GM12891 (cell line): ENCODE data around the gene RMRP.
"Not testable (repeated sequence)": the region's sequence is repeated elsewhere in the genome, so short reads cannot be mapped to it uniquely, and the experiment has no call there.

Experiments used
- DNase-seq: peaks from one replicate; pipeline ENCODE4 v3.0.0; 2011; ENCODE audit warnings: low spot score; ENCODE audit not compliant: insufficient read length
- FAIRE-seq: peaks from 2 replicates; lab custom pipeline; 2011; peaks lifted over from hg19 to GRCh38; lab: Jason Lieb, UNC
- PAX5 ChIP-seq: IDR thresholded peaks from 2 replicates; pipeline ENCODE4 v1.6.1; 2011; ENCODE audit warnings: low read length, moderate library complexity, mild to moderate bottlenecking; ENCODE audit not compliant: insufficient read depth, severe bottlenecking
- POLR2A ChIP-seq: IDR thresholded peaks from 2 replicates; pipeline ENCODE4 v1.6.1; 2011; ENCODE audit warnings: low read depth, low read length, control low read depth
- POLR2AphosphoS5 ChIP-seq: IDR thresholded peaks from 2 replicates; pipeline ENCODE4 v1.6.1; 2011; ENCODE audit warnings: low read depth, low read length, control low read depth
- POU2F2 ChIP-seq: IDR thresholded peaks from 2 replicates; pipeline ENCODE4 v1.6.1; 2011; ENCODE audit warnings: low read depth, mild to moderate bottlenecking, control low read depth, low read length, moderate library complexity
- SPI1 ChIP-seq: IDR thresholded peaks from 2 replicates; pipeline ENCODE4 v1.6.1; 2011; ENCODE audit warnings: low read depth, low read length, control low read depth
- TAF1 ChIP-seq: IDR thresholded peaks from 2 replicates; pipeline ENCODE4 v1.6.1; 2011; ENCODE audit warnings: low read depth, low read length, control low read depth

RMRP gene

DNA sequence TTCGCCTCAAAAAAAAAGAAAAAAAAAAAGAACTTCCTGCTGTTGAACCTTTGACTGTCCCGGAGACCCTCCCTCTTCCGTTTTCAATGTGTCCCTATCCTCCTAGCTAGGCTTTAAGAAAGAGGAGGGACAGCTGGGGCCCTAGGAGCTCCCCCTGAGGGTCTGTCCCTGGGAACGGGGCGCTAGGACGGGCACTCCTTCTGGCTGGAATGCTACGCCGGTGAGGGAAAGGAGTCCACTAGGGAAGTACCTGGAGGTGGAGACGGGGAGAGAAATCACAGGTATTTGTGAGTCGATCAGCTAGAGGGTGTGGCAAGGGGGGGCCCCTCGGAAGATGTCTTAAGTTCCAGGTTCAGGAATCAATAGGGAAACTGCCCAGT is 11.7 kb downstream of the RMRP start:
- DNase-seq (no peak), FAIRE-seq (peak; percentile 5)
- TF ChIP-seq POLR2A (no peak), POU2F2 (no peak), PAX5 (no peak), SPI1 (no peak), POLR2AphosphoS5 (no peak), TAF1 (no peak)

DNA sequence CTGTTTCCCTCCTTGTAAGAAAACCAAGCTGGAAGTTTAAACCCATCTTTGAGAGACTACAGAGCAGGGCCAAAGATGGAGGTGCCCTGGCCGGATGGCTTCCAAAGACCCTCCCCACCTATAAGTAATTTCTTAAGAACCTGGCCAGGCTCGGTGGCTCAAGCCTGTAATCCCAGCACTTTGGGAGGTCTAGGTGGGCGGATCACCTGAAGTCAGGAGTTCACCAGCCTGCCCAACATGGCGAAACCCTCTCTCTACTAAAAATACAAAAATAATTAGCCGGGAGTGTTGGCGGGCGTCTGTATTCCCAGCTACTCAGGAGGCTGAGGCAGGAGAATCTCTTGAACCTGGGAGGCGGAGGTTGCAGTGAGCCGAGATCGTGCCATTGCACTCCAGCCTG is 12.1 kb downstream of the RMRP start:
- DNase-seq, FAIRE-seq: not testable (repeated sequence)

DNA sequence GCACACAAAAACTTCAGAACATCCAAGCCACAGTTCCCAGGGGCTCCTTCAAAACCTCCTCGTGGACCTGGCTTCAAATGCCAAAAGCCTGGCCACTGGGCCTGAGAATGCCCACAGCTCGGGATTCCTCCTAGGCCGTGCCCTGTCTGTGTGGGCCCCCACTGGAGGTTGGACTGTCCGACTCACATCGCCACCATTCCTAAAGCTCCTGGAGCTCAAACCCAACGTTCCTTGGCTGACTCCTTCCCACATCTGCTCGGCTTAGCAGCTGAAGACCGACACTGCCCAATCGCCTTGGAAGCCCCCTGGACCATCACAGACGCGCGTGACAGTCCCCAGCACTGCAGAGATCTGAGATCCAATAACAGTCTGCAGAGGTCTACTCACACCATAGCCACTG is 14.8 kb downstream of the RMRP start:
- FAIRE-seq (no peak), DNase-seq (no peak)
- TF ChIP-seq TAF1 (no peak), PAX5 (no peak), POLR2A (no peak)

DNA sequence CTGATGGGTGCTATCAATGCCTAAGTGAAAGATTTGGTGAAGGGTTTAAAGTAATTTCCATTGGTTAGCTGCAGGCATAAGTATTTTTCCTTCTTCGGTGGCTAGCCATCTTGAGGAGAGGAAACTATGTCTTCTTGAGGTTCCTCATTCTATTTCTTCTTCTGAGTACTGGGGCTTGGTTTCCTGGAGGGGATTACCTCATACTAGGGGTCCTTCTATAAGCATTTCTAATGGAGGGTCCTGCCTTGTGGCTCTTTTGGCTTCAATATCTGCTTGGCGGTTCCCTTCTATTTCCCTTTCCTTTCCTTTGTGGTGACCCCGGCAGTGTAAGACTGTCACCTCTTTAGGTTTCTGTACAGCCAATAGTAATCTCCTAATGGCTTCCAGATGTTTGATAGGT is 16.3 kb downstream of the RMRP start:
- DNase-seq, FAIRE-seq: not testable (repeated sequence)

DNA sequence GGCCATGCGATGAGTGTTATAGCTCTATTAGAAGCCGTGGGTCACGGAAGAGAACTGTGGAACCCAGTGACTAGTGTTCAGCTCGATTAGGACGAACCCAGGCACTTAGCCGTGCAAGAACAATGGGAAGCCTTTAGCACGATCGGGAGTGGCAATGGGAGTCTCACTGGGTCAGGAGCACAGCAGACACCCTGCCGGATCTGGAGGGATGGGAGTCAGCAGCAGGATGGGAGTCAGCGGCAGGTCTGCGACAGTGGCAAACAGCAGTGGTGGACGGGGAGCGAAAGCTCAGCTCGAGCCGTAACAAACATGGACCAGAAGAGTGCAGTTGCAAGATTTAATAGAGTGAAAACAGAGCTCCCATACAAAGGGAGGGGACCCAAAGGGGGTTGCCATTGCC is 17.4 kb downstream of the RMRP start:
- not testable (repeated sequence) for FAIRE-seq

DNA sequence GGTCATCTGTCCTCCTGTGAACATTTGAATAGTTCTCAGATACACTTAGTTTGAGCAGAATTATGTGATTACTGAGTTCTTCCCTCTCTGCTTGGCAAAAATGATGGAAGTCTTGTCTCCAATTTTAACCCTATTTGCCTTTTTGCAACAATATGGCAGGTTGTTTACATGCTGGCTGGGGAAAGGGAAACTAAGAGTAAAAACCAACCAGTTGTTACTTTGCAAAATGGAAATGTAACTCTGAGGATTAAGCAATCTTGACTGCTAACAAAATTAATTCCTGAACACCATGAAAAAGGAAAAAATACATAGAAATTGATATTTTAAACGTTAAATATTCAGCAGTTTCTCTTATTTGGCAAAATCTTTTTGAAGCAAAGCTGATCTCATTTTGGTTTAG is 18.2 kb downstream of the RMRP start:
- DNase-seq = no peak
- FAIRE-seq = no peak
- TF ChIP-seq POLR2A (no peak), PAX5 (no peak), POU2F2 (no peak), TAF1 (no peak), SPI1 (no peak), POLR2AphosphoS5 (no peak)

More for the DNA sequence above, 17.4 kb downstream of the RMRP start:
- not testable (repeated sequence) for DNase-seq

DNA sequence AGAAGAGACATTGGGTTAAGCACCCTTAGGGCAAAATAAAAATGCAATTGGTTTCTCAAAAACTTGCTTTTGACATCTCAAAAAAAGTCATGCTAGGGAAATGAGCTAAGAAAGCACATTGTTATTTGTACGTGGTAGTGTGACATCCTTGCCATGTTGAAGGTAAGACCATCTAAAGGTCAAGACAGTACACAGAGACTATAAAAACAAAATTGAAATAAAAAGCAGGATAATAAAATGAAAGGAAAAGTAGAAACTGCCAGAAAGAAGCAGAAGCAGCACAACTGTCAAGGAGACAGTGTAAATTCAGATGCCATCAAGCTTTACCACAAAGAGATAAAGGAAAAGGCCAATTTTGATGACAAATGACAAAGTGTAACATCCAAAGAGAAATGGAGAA is 18.6 kb downstream of the RMRP start:
- not testable (repeated sequence) for DNase-seq
- peak; percentile 82 for FAIRE-seq

DNA sequence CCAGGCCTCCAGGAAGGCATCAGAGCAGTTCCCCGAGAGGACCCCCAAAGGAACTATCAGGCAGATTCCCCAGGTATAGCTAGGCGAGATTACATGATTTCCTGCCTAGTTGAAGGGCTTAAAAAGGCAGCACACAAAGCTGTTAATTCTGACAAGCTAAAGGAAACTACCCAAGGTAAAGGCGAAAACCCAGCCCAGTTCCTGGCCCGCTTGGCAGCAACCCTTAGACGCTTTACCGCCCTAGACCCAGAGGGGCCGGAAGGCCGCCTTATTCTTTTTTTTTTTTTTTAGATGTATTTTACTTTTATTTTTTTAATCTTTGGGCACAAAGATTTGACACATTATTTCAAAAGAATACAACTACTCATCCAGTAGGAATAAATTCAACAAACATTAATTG is 19.1 kb downstream of the RMRP start:
- FAIRE-seq, DNase-seq: not testable (repeated sequence)

DNA sequence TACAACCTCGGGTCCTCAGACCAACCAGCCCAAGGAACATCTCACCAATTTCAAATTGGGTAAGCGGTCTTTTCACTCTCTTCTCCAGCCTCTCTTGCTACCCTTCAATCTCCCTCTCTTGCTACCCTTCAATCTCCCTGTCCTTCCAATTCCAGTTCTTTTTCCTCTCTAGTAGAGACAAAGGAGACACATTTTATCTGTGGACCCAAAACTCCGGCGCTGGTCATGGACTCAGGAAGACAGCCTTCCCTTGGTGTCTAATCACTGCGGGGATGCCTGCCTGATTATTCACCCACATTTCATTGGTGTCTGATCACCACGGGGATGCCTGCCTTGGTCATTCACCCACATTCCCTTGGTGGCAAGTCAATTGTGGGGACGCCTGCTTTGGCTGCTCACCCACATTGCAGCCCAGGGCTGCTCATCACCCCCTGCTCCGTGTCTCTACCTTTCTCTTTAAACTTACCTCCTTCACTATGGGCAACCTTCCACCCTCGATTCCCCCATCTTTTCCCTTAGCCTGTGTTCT is 20.3 kb downstream of the RMRP start:
- not testable (repeated sequence) for FAIRE-seq, DNase-seq

DNA sequence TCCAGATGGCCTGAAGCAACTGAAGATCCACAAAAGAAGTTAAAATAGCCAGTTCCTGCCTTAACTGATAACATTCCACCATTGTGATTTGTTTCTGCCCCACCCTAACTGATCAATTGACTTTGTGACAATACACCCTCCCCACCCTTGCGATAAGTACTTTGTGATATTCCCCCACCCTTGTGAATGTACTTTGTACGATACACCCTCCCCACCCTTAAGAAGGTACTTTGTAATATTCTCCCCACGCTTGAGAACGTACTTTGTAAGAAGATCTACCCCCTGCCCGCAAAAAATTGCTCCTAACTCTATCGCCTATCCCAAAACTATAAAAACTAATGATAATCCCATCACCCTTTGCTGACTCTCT is 21.0 kb downstream of the RMRP start:
- peak; percentile 28 for FAIRE-seq
- not testable (repeated sequence) for DNase-seq

DNA sequence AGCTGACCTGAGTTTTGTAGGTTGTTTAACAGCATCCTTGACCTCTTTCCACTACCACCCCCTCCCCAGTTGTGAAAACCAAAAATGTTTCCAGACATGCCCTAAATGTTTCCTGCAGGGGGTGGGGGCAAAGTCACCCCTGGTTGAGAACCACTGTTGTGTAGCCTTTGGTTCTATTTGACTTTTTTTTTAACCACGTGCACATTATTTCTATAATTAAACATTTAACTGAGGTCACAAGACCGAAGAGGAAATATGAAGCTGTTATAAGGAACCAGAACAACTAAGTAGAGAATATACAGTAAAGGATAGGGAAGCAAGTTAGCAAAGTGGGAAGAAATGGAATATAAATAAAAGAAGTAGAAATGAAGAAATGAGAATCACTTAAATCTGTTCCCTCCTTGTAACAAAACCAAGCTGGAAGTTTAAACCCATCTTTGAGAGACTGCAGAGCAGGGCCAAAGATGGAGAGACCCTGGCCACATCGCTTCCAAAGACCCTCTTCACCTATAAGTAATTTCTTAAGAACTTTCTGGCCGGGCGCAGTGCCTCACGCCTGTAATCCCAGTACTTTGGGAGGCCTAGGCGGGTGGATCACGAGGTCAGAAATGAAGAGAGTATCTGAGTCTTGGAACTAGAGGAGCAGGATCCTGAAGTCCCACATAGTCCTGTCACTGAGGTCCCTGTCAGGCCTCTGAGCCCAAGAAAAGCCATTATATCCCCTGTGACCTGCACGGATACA is 21.5 kb downstream of the RMRP start:
- TF ChIP-seq SPI1 (no peak), TAF1 (no peak), PAX5 (no peak), POLR2A (no peak), POU2F2 (no peak), POLR2AphosphoS5 (no peak)
- FAIRE-seq = no peak
- no peak for DNase-seq

DNA sequence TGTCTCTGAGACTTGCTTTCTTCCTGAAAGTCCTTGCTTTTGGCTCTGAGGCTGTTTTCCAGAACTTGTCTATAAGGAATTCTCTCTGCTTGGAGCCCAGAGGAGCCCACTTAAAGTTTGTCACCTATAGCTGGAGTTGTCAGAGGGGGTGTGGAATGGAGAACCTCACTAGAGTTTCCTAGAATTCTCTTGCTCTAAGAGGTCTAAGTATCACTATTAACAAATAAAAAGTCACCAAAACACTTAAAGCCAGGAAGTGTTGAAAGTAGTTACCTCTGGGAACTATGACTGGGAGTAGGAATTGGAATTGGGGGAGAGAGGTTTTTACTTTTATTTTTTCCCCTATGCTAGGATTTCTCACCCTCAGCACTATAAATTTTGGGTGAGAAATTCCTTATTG is 22.1 kb downstream of the RMRP start:
- TF ChIP-seq PAX5 (no peak), POLR2A (no peak), TAF1 (no peak)
- FAIRE-seq (no peak), DNase-seq (no peak)
